Measurements from ENCODE around the gene EPHX1.
"Not testable (repeated sequence)": the region's sequence is repeated elsewhere in the genome, so short reads cannot be mapped to it uniquely, and the experiment has no call there.

The EPHX1 gene

DNA sequence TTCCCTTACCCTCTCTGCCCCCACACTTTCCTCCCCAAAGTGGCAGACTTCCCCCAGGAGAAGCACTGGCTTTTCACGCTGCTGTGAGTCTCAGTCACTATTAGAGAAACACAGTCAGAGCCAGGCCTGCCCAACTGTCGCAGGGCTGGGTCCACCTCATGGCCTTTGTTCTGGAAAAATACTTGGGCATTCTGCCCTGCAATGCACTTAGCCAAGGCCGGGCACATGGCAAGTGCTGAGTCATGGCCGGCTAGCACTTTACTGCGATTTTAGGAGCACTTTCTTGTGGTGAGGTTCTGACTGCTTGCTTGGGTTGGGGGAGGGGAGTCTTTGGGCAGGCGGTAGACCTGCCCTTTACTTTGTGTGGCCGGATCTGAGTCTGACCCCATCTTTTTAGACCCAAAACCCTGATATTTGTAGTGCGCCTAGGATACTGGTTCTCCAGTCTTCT is 7.7 kb downstream of the EPHX1 start:
- no peak for DNase-seq

DNA sequence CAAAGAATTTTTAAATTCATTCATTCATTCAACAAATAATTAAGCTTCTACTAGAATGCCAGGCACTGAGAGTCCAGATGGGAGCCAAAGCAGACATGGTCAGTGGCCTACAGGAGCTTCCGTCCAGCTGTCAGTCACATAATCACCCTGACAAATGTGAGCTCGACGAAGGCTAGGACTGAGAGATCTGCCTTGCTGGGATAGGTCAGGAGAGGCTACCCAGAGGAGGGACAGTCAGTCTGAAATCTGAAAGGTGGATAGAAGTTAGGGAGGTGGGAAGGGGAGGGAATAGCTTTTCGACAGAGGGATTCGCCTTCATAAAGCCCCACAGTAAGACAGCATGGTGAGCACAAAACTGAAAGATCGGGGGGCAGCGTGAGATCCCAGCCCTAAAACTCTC is 8.3 kb downstream of the EPHX1 start:
- DNase-seq: no peak

GRCh38 chr1:225819346-225820192 is 9.6 kb downstream of the EPHX1 start:
- DNase-seq: no peak

DNA sequence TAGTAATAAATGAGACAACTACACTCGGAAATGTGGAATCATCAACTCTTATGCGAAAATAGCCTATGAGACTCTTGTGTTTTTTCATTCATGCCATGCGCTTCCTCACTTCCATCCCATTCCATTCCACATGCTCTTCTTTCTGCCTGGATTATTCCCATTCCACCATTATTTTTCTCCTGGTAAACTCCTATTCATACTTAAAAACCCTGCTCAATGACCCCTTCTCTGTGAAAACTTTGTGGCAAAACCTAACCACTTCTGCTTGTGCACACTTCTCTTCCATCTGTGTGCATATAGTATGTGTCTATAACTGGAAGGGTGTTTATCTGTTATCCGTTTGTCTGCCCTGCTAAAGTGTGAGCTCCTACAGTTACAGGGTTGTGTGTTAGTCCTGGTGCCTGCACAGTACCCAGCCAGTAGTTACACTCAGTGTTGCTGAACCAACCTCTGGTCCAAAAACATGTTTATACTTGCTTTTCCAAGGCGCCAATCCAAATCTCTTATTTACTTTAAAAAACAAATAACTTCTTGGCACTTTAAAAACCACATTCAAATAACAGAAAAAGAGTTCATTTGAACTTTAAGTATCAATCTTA is 10.7 kb downstream of the EPHX1 start:
- DNase-seq: no peak

DNA sequence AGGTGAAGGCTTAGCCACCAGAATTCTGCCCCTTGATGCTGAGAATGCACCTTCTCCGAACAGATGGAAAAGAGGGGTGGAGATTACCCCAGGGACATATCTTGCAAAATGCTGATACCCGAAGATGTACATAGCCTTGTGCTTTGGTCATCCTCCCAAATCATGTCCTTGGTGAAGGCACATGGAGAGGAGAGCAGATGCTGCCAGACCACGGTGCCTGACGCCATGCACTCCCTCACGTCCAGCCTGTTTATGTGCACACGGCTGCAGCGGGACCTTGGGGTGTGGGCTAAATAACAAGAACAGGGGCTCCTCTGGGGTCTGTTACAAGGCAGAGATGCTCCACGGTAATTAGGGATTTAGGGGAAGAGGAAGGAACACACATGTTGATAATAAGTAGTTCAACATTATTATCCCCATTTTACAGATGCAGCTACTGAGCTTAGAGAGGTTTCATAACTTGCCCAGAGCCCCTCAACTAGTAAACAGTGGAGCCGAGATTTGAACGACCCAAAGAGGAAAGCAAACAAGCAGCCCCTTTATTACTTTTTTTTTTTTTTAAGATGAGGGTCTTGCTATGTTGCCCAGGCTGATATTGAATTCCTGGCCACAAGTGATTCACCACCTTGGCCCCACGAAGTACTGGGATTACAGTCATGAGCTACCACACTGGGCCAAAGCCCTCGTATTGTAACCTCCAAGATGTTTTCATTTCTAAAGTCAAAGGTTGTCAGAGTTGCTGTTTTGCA is 12.9 kb downstream of the EPHX1 start:
- no peak for DNase-seq

DNA sequence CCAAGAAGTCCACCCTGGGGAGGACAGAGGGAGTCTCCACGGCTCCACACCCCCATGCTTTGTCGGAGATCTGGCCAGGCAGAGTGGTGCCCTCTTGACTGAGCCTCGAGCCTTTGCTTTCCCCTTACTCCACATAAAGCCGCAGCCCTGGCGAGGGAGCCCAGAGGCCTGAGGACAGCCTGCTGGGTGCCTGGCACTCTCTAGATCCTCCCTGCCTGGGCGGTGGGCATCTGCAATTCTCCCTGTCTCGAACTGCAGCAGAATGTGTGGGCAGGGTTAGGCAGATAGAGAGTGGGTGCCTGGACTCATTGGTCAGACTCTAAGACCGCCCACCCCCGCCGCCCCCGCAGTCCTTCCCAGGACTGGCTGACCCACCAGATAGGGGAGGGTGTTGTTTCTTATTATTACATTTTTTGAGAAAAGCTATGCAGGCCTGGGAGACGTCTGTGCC is 13.9 kb downstream of the EPHX1 start:
- no peak for DNase-seq

GRCh38 chr1:225824533-225824941 is 14.6 kb downstream of the EPHX1 start:
- peak; percentile 61 for DNase-seq

DNA sequence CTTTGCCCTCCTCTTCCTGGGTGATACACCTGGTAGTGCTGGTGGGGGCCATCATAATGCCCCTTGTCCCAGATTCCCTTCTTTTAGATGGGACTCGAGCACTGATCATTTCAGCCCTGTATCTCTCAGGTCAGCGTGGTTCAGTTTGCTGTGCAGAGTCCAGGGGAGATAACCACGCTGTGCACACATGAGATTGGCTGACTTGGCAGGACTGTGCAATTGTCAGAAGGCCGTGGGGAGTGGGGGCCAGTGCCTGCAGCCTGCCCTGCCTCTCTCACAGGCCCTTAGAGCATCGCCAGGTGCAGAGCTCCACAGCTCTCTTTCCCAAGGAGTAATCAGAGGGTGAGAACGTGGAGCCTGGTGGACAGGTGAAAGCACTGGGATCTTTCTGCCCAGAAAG is 15.2 kb downstream of the EPHX1 start:
- no peak for DNase-seq

DNA sequence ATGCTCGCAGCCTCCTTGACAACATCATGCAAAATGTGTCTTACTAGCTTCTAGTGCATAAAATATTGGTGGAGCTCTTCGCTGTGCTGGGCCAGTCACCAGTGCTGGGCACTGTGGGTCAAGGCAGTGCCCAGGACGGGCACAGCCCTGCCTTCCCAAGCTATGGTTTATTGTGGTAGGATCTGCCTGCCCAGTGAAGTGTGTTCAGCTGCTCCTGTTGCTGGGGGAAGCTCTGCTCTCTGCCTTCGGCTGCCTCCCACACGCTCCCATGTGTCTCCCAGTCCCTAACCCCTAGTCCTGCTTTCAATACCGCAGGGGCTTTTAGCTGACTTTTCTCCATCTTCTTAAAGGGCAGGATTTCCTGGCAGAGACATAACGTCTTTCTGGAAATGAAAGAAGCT is 15.7 kb downstream of the EPHX1 start:
- no peak for DNase-seq

GRCh38 chr1:225827076-225827475 is 17.2 kb downstream of the EPHX1 start:
- no peak for DNase-seq

- no peak for DNase-seq
Observed at GRCh38 chr1:225828706-225829345, 18.9 kb downstream of the EPHX1 start.

- no peak for DNase-seq
Observed at GRCh38 chr1:225830841-225831240, 20.9 kb downstream of the EPHX1 start.

DNA sequence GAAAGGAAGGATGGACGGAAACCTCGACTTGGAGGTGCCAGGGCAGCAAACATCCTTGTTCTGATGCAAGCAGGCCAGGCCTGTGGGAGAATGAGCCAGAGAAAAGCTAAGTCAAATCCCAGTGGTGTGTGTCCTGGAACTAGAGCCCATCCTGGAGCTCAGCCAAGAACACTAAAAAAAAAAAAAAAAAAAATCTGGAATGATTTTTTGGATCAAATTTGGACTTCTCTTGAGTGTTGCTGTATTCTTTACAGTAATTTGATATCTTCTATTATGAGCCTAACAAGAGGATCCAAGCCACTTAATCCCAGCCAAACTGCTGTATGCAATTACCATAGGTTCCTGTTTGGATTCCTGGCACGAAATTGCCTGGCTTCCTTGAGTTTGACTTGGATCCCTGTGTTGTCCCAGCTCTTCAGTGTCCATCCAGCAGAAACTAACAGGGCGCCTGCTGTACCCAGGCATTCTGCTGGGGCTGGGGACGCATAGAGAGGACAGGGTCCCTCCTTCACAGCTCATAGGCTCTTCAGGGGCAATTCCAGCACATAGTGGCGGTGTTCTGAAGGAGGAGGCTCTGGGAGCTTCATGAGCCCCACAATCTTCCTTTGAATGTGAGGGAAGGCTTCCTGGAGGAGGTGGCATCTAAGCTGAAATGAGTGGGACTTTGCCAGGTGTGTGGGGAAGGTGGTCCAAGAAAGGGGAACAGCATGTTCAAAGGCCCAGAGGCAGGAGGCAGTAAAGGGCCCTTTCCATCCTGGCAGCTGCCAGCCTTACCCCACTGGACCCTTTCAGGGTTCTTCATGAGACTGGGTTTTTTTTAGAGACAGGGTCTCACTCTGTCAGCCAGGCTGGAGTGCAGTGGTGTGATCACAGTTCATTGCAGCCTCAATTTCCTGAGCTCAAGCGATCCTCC is 24.7 kb downstream of the EPHX1 start:
- DNase-seq: peak; percentile 48

- no peak for DNase-seq
Observed at GRCh38 chr1:225835856-225836255, 25.9 kb downstream of the EPHX1 start.

DNA sequence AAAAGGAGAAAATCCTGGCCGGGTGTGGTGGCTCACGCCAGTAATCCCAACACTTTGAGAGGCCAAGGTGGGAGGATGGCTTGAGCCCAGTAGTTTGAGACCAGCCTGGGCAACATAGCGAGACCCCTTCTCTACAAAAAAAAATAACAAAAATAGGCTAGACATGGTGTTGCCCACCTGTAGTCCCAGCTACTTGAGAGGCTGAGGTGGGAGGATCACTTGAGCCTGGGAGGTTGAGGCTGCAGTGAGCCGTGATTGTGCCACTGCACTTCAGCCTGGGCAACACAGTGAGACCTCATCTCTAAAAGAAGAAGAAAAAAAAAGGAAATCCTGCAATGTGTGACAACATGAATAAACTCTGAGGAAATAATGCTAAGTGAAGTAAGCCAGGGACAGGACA is 26.4 kb downstream of the EPHX1 start:
- DNase-seq: not testable (repeated sequence)

DNA sequence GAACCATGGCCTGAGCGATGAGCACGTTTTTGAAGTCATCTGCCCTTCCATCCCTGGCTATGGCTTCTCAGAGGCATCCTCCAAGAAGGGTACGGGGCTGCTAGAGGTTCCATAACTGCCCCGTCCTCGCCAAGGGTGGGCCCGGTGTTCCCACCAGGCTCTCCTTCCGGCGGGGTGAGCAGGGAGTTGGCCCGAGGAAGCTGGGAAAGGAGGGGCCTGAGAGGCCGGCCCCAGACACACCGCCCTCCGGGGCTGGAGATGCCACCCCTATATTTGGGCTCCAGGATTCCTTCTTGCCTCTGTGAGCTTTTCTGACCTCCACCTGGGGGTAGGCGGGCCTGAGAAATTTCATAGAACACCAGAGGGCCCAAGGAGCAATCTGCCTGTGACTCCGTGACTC is 28.9 kb downstream of the EPHX1 start:
- no peak for DNase-seq

GRCh38 chr1:225840223-225840610 is 30.3 kb downstream of the EPHX1 start:
- no peak for DNase-seq

DNA sequence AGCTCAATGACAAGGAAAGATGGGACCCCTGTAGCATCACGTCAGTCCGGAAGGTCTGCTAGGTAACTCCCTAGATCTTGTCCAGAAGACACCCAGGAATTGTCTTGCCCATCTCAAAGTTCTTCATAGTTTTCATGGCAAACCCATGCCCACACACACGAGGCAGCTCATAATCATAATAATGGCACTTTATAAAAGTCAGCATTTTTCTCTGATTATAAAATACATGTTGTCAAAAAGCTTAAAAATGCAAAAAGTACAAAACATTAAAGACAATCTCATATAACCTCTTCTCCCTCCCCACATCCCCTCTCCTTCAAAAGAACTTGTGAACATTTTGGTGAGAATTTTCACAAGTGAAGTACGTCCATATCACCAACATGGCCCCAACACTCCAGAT is 30.8 kb downstream of the EPHX1 start:
- no peak for DNase-seq

GRCh38 chr1:225842074-225842473 is 32.1 kb downstream of the EPHX1 start:
- DNase-seq: no peak

- DNase-seq: peak; percentile 61
Observed at GRCh38 chr1:225842788-225843425, 33.0 kb downstream of the EPHX1 start.

- no peak for DNase-seq
Observed at GRCh38 chr1:225843426-225843795, 33.5 kb downstream of the EPHX1 start.

Measured in NCI-H82 (cell line).